Hepatocyte (in vitro differentiated cells): ENCODE data around the gene TTLL5.

Experiments used
- CTCF ChIP-seq: fragments of 200-600 bp; sonication (generic); IDR thresholded peaks from 2 replicates; pipeline ENCODE4 v1.5.1; 2016; ENCODE audit warnings: antibody characterized with exemption, mild to moderate bottlenecking; ENCODE audit not compliant: poor library complexity
- EZH2 ChIP-seq: fragments of 200-600 bp; sonication (generic); IDR thresholded peaks from 2 replicates; pipeline ENCODE4 v1.6.1; 2016; ENCODE audit warnings: antibody characterized with exemption, mild to moderate bottlenecking, borderline replicate concordance
- EZH2phosphoT487 ChIP-seq: fragments of 200-600 bp; sonication (generic); IDR thresholded peaks from one replicate; pipeline ENCODE4 v1.6.1; 2018; ENCODE audit warnings: antibody characterized with exemption, mild to moderate bottlenecking, low read depth, moderate library complexity; ENCODE audit not compliant: unreplicated experiment, severe bottlenecking

DNA sequence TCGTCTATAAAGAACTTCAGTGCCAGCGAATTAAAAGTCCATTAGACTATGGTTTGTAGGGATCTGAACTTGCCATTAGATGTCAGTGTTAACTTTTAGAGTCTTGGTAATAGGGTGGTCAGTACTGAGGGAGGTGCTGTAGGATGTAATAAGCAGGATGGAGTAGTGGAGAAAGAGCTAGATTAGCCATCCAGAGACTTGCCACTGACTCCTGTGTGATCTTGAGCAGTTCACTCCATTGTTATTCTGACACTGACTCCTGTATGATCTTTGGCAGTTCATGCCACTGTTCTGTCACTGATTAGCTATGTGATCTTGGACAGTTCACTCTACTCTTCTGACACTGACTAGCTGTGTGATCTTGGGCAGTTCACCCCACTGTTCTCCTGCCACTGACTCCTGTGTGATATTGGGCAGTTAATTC is 133.6 kb downstream of the TTLL5 start:
- peak; percentile 62 for TF ChIP-seq CTCF
- no peak for TF ChIP-seq EZH2
- TF ChIP-seq EZH2phosphoT487, result no peak
